K562 (cell line): ENCODE measurements around the gene SLC2A9.

Source experiments
- CREB1 ChIP-seq, 2 experiments: sonication (generic) in 1 of 2; formaldehyde crosslinking in 1 of 2; IDR thresholded peaks; 2 replicates each; pipeline versions ENCODE4 v1.6.1 to v1.8.0; 2012 to 2022; ENCODE audit warnings: inconsistent platforms in 1 of 2, mild to moderate bottlenecking in 1 of 2, missing genetic modification reagents in 1 of 2, moderate library complexity in 1 of 2
- MECOM ChIP-seq: fragments of 250-450 bp; sonication (Bioruptor Pico); IDR thresholded peaks from 2 replicates; pipeline ENCODE4 v1.8.0; 2022; ENCODE audit warnings: inconsistent platforms
- TF ChIP-seq, protein P1 (sequence below): fragments of 450-650 bp; formaldehyde crosslinking; IDR thresholded peaks from 2 replicates; pipeline ENCODE4 v1.4.0; 2022; ENCODE audit warnings: mild to moderate bottlenecking, moderate library complexity

- TF ChIP-seq, protein P1, sequence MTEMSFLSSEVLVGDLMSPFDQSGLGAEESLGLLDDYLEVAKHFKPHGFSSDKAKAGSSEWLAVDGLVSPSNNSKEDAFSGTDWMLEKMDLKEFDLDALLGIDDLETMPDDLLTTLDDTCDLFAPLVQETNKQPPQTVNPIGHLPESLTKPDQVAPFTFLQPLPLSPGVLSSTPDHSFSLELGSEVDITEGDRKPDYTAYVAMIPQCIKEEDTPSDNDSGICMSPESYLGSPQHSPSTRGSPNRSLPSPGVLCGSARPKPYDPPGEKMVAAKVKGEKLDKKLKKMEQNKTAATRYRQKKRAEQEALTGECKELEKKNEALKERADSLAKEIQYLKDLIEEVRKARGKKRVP (CRISPR knock-in tag), result no peak
- TF ChIP-seq CREB1 (IDR thresholded peaks at IDR 0.05), result no peak
- TF ChIP-seq CREB1 (CRISPR knock-in tag; IDR thresholded peaks at IDR 0.05), result no peak
- TF ChIP-seq MECOM, result no peak
Measured at GRCh38 chr4:9920029-9920428, 101.3 kb downstream of the SLC2A9 start.
